ENCODE results near the gene ASTN2. TPM values are rescaled to one million over a fixed set of nuclear protein-coding genes. Genes with fewer than 3 reads are reported as not detected.

The ASTN2 gene
- total and polyA plus RNA-seq, 10 of the 15 experiments (the other 5 are each of a cell fraction or from before 2014, with no cell fraction given): 1.4 to 15.7 (median 7.0) TPM

DNA sequence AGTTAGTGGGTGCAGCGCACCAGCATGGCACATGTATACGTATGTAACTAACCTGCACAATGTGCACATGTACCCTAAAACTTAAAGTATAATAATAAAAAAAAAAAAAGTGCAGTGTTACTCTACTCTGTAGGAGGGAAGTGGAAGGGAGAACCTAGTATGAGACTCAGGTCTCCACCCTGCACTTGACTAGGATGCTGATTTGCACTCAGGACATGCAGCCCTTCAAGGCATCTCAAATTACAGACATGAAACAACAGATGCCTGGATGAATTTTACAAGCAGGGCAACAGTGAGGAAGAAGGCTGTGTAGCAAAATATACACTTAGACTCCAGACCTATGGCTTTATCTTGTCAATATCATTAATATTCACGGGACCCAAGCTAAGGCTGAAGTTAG, 711.2 kb downstream of the ASTN2 start:
- POLR2A ChIA-PET: no interaction called here
- TF ChIP-seq TBL1XR1 (IDR thresholded peaks at IDR 0.05; ENCODE audit: low read depth, low read length): no peak
- TF ChIP-seq, protein P1, sequence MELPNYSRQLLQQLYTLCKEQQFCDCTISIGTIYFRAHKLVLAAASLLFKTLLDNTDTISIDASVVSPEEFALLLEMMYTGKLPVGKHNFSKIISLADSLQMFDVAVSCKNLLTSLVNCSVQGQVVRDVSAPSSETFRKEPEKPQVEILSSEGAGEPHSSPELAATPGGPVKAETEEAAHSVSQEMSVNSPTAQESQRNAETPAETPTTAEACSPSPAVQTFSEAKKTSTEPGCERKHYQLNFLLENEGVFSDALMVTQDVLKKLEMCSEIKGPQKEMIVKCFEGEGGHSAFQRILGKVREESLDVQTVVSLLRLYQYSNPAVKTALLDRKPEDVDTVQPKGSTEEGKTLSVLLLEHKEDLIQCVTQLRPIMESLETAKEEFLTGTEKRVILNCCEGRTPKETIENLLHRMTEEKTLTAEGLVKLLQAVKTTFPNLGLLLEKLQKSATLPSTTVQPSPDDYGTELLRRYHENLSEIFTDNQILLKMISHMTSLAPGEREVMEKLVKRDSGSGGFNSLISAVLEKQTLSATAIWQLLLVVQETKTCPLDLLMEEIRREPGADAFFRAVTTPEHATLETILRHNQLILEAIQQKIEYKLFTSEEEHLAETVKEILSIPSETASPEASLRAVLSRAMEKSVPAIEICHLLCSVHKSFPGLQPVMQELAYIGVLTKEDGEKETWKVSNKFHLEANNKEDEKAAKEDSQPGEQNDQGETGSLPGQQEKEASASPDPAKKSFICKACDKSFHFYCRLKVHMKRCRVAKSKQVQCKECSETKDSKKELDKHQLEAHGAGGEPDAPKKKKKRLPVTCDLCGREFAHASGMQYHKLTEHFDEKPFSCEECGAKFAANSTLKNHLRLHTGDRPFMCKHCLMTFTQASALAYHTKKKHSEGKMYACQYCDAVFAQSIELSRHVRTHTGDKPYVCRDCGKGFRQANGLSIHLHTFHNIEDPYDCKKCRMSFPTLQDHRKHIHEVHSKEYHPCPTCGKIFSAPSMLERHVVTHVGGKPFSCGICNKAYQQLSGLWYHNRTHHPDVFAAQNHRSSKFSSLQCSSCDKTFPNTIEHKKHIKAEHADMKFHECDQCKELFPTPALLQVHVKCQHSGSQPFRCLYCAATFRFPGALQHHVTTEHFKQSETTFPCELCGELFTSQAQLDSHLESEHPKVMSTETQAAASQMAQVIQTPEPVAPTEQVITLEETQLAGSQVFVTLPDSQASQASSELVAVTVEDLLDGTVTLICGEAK (IDR thresholded peaks at IDR 0.05; ENCODE audit: borderline replicate concordance): no peak
- TF ChIP-seq, protein P2, sequence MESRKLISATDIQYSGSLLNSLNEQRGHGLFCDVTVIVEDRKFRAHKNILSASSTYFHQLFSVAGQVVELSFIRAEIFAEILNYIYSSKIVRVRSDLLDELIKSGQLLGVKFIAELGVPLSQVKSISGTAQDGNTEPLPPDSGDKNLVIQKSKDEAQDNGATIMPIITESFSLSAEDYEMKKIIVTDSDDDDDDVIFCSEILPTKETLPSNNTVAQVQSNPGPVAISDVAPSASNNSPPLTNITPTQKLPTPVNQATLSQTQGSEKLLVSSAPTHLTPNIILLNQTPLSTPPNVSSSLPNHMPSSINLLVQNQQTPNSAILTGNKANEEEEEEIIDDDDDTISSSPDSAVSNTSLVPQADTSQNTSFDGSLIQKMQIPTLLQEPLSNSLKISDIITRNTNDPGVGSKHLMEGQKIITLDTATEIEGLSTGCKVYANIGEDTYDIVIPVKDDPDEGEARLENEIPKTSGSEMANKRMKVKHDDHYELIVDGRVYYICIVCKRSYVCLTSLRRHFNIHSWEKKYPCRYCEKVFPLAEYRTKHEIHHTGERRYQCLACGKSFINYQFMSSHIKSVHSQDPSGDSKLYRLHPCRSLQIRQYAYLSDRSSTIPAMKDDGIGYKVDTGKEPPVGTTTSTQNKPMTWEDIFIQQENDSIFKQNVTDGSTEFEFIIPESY (IDR thresholded peaks at IDR 0.05): no peak
- TF ChIP-seq NR2C2 (IDR thresholded peaks at IDR 0.05; ENCODE audit: borderline replicate concordance, control insufficient read depth, insufficient read length, low read depth): no peak
- no peak for TF ChIP-seq SPI1 (IDR thresholded peaks at IDR 0.05; ENCODE audit: borderline replicate concordance, insufficient read depth, low read depth, low read length)
- no peak for TF ChIP-seq POLR2AphosphoS5 (IDR thresholded peaks at IDR 0.05; ENCODE audit: low read length)
- no peak for TF ChIP-seq ATF7 (IDR thresholded peaks at IDR 0.05; ENCODE audit: low read depth)
- TF ChIP-seq JUND (IDR thresholded peaks at IDR 0.05; ENCODE audit: low read depth, low read length): no peak
- no peak for TF ChIP-seq MYC (IDR thresholded peaks at IDR 0.05; ENCODE audit: insufficient read depth, insufficient read length, insufficient replicate concordance, low read length, severe bottlenecking)
- TF ChIP-seq SMC3 (IDR thresholded peaks at IDR 0.05; ENCODE audit: borderline replicate concordance, low read length): no peak
- TF ChIP-seq IKZF1 (conservative IDR thresholded peaks at IDR 0.05): no peak
- TF ChIP-seq, protein P3, sequence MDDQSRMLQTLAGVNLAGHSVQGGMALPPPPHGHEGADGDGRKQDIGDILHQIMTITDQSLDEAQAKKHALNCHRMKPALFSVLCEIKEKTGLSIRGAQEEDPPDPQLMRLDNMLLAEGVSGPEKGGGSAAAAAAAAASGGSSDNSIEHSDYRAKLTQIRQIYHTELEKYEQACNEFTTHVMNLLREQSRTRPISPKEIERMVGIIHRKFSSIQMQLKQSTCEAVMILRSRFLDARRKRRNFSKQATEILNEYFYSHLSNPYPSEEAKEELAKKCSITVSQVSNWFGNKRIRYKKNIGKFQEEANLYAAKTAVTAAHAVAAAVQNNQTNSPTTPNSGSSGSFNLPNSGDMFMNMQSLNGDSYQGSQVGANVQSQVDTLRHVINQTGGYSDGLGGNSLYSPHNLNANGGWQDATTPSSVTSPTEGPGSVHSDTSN (IDR thresholded peaks at IDR 0.05; ENCODE audit: insufficient replicate concordance, low read depth, low read length): no peak
- TF ChIP-seq, protein P4, sequence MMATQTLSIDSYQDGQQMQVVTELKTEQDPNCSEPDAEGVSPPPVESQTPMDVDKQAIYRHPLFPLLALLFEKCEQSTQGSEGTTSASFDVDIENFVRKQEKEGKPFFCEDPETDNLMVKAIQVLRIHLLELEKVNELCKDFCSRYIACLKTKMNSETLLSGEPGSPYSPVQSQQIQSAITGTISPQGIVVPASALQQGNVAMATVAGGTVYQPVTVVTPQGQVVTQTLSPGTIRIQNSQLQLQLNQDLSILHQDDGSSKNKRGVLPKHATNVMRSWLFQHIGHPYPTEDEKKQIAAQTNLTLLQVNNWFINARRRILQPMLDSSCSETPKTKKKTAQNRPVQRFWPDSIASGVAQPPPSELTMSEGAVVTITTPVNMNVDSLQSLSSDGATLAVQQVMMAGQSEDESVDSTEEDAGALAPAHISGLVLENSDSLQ (IDR thresholded peaks at IDR 0.05): no peak
- TF ChIP-seq RCOR1 (conservative IDR thresholded peaks at IDR 0.05; ENCODE audit: low read depth, low read length): no peak
- TF ChIP-seq SREBF2 (IDR thresholded peaks at IDR 0.05; ENCODE audit: low read length): no peak
- no peak overlapping the region for H2AFZ ChIP-seq (ENCODE audit: control insufficient read depth, low read depth, low read length)
- intact Hi-C loops (cut with micrococcal nuclease; ENCODE audit: unreplicated experiment) (no loop called here), in situ Hi-C loops (cut with MboI) (no loop called here)
- no peaks in the 10 kb centered on the region for H3K4me1 ChIP-seq (ENCODE audit: control insufficient read depth, insufficient read depth, low read length)
- no peaks in the 10 kb centered on the region for H3K27me3 ChIP-seq (replicated peaks in 1 of 2; ENCODE audit: control insufficient read depth in 2 of 2, insufficient read depth in 2 of 2, low read length in 1 of 2)
- H4K20me1 ChIP-seq (ENCODE audit: control insufficient read depth, insufficient read depth): no peaks in the 10 kb centered on the region
- DNase-seq (ENCODE audit: low read depth, low spot score) (no peak), ATAC-seq (no peak), FAIRE-seq (no peak)
- CTCF ChIA-PET: interaction anchor here (0.6 to 1.3 kb wide), 3 partner anchors 10 to 157 kb away, joined by 3 to 4 read pairs (median 3); no protein-coding TSS in a partner anchor
- no TSS peak for BruUV-seq (replicated peaks)
- H3K9me3 ChIP-seq (replicated peaks; ENCODE audit: control insufficient read depth, insufficient read depth, low read length): no peaks in the 10 kb centered on the region; the same call in 2 of the 3 replicates
- no peak overlapping the region for H3K27ac ChIP-seq (ENCODE audit: control insufficient read depth, insufficient read depth)
- SMC1A ChIA-PET (ENCODE audit: uncharacterized antibody, unreplicated experiment): interaction anchor here (1.3 to 2.0 kb wide), 3 partner anchors 10 to 35 kb away, joined by 3 to 6 read pairs (median 4); partner anchors contain the start of gene TRIM32
- H3K9ac ChIP-seq (ENCODE audit: control insufficient read depth, insufficient read depth, low read length): no peak overlapping the region
- no peak overlapping the region for H3K4me2 ChIP-seq (ENCODE audit: control insufficient read depth, insufficient read depth)
- no peaks in the 10 kb centered on the region; the same call in 1 of the 2 replicates for H3K79me2 ChIP-seq (ENCODE audit: control insufficient read depth, insufficient read depth, low read length)
- WGBS (ENCODE audit: insufficient coverage, insufficient replicate concordance, low lambda C conversion rate, missing lambda C conversion rate): 86% methylated on average over 3 of the region's 3 CpGs
- no peak overlapping the region for H3K4me3 ChIP-seq
- peaks cover 5 to 15% of the 10 kb centered on the region in 2 experiments for H3K36me3 ChIP-seq (ENCODE audit: control insufficient read depth in 2 of 2, insufficient read depth in 2 of 2, low read length in 1 of 2)
- RAD21 ChIA-PET (ENCODE audit: unreplicated experiment): no interaction called here
